OCI-LY3 (cell line): ENCODE data around the gene CYBRD1.

Experiments used
- H2AFZ ChIP-seq: fragments of 200-600, 300-600 bp; shearing (Covaris generic); 2 replicates; pipeline ENCODE4 v1.6.0; 2014; ENCODE audit warnings: antibody characterized with exemption, low read depth, low read length
- H3K27ac ChIP-seq: fragments of 200-600, 300-600 bp; sonication (generic); 2 replicates; pipeline ENCODE4 v1.5.1; 2014; ENCODE audit warnings: mild to moderate bottlenecking, low read length, moderate library complexity, mixed read lengths
- H3K27me3 ChIP-seq: fragments of 200-600, 300-600 bp; sonication (generic); 2 replicates; pipeline ENCODE4 v1.6.1; 2014; ENCODE audit warnings: low read depth, low read length, mixed read lengths
- H3K36me3 ChIP-seq: fragments of 200-600, 300-600 bp; sonication (generic); replicated peaks from 2 replicates; pipeline ENCODE3; 2014; ENCODE audit warnings: low read depth, low read length, mixed read lengths
- H3K4me1 ChIP-seq: fragments of 300-600, 200-600 bp; sonication (generic); 2 replicates; pipeline ENCODE4 v1.6.1; 2014; ENCODE audit warnings: low read length, mixed read lengths
- H3K4me2 ChIP-seq: fragments of 200-600, 300-600 bp; sonication (generic); 2 replicates; pipeline ENCODE4 v1.6.1; 2014; ENCODE audit warnings: low read length, mixed read lengths
- H3K4me3 ChIP-seq: fragments of 300-600, 200-600 bp; sonication (generic); 2 replicates; pipeline ENCODE4 v1.5.1; 2014; ENCODE audit warnings: antibody characterized with exemption, mild to moderate bottlenecking, low read length, moderate library complexity
- H3K79me2 ChIP-seq: fragments of 300-600, 200-600 bp; shearing (Covaris generic); 2 replicates; pipeline ENCODE4 v1.6.1; 2014; ENCODE audit warnings: mild to moderate bottlenecking, low read length, mixed read lengths
- H3K9ac ChIP-seq: fragments of 300-600, 200-600 bp; shearing (Covaris generic); 2 replicates; pipeline ENCODE4 v1.6.0; 2014; ENCODE audit warnings: mild to moderate bottlenecking, low read length, moderate library complexity
- H3K9me3 ChIP-seq: fragments of 200-600, 300-600 bp; shearing (Covaris generic); 2 replicates; pipeline ENCODE4 v1.6.1; 2014; ENCODE audit warnings: low read length, mixed read lengths; ENCODE audit not compliant: insufficient read depth
- H4K20me1 ChIP-seq: fragments of 200-600, 300-600 bp; sonication (generic); 2 replicates; pipeline ENCODE4 v1.6.1; 2016; ENCODE audit warnings: low read length, mixed read lengths; ENCODE audit not compliant: insufficient read depth
- CTCF ChIP-seq: fragments of 200-600, 300-600 bp; sonication (generic); IDR thresholded peaks from 2 replicates; pipeline ENCODE4 v1.5.1; 2014; ENCODE audit warnings: antibody characterized with exemption, low read length, low read depth
- EZH2phosphoT487 ChIP-seq: fragments of 200-600 bp; shearing (Covaris generic); IDR thresholded peaks from 2 replicates; pipeline ENCODE4 v1.6.1; 2018; ENCODE audit warnings: antibody characterized with exemption, mixed run types, low read depth

Gene CYBRD1

GRCh38 chr2:171485116-171485515, 37.2 kb upstream of the CYBRD1 start:
- Histone ChIP-seq H3K4me2 (no peak overlapping the region), H3K27me3 (no peaks in the 10 kb centered on the region), H3K4me1 (peaks cover 3% of the 10 kb centered on the region; the same call in 1 of the 2 replicates), H3K4me3 (no peak overlapping the region), H4K20me1 (no peaks in the 10 kb centered on the region), H3K36me3 (peaks cover 21% of the 10 kb centered on the region), H3K27ac (no peak overlapping the region), H3K9me3 (no peaks in the 10 kb centered on the region), H3K9ac (no peak overlapping the region), H2AFZ (no peak overlapping the region), H3K79me2 (no peaks in the 10 kb centered on the region)
- TF ChIP-seq EZH2phosphoT487 = no peak
- no peak for TF ChIP-seq CTCF

DNA sequence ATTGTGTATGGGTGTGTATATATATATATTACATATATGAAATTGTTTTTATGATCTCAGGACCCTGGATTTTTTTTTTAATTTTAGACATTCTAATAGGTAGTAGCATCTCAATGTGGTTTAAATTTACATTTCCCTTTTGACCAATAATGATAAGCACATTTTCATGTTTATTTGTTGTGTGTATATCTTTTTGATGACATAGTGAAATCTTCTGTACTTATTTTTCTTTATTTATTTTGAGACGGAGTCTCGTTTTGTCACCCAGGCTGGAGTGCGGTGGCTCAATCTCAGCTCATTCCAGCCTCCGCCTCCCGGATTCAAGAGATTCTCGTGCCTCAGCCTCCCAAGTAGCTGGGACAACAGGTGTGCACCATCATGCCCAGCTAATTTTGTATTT, 35.1 kb upstream of the CYBRD1 start:
- Histone ChIP-seq H3K27me3 (no peaks in the 10 kb centered on the region), H3K9me3 (no peaks in the 10 kb centered on the region), H3K4me1 (no peaks in the 10 kb centered on the region), H3K27ac (no peak overlapping the region), H3K9ac (no peak overlapping the region), H3K4me3 (no peak overlapping the region), H3K79me2 (no peaks in the 10 kb centered on the region), H3K4me2 (no peak overlapping the region), H4K20me1 (no peaks in the 10 kb centered on the region), H3K36me3 (peaks cover 9% of the 10 kb centered on the region), H2AFZ (no peak overlapping the region)
- TF ChIP-seq CTCF (no peak), EZH2phosphoT487 (no peak)

DNA sequence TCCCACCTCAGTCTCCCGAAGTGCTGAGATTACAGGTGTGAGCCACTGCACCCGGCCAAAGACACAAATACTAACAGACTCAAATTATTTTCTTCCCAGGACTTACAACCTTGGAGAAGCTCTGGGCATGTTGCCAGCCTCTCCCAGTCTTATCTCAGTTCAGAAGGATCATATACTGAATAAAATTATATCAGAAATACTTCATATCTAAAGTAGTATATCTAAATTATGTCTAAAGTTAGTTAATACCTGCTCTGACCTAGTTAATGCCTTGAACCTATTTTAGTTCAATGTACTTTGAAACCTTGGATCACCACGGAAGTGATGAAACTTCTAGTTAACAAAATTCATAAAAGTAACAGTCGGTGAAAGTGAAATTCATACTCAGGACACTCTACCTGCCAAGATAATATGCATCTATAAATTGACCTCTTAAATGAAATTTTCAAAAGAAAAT, 34.4 kb upstream of the CYBRD1 start:
- H3K9ac ChIP-seq = no peak overlapping the region
- no peak overlapping the region for H2AFZ ChIP-seq
- no peaks in the 10 kb centered on the region for H3K9me3 ChIP-seq
- peaks cover 7% of the 10 kb centered on the region for H3K36me3 ChIP-seq
- no peak overlapping the region for H3K4me2 ChIP-seq
- H4K20me1 ChIP-seq = no peaks in the 10 kb centered on the region
- no peaks in the 10 kb centered on the region for H3K79me2 ChIP-seq
- TF ChIP-seq EZH2phosphoT487 (no peak), CTCF (no peak)
- H3K27me3 ChIP-seq = no peaks in the 10 kb centered on the region
- H3K4me1 ChIP-seq = no peaks in the 10 kb centered on the region
- H3K4me3 ChIP-seq = no peak overlapping the region
- H3K27ac ChIP-seq = no peak overlapping the region

DNA sequence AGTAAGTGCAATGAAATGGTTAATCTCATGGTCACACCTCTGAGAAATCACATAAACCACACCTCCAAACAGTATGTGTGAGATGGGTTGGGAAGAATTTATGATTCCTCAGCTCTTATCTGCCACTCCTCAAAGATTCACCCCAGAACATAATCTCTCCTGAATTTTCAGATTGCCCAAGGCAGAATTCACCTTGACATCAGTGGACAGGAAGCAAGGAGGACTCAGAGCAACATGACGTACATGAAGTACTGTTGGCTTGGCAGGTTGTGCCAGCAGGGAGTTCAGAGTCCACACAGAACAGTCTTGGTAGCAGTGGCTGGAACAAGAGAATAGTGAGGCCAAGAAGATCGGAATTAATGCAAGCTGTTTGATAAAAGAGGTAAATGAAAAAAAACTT, 31.7 kb upstream of the CYBRD1 start:
- Histone ChIP-seq H4K20me1 (no peaks in the 10 kb centered on the region), H2AFZ (no peak overlapping the region), H3K79me2 (no peaks in the 10 kb centered on the region), H3K27me3 (no peaks in the 10 kb centered on the region), H3K4me1 (peaks cover 8% of the 10 kb centered on the region), H3K9me3 (no peaks in the 10 kb centered on the region), H3K4me3 (no peak overlapping the region), H3K27ac (no peak overlapping the region), H3K4me2 (no peak overlapping the region), H3K9ac (no peak overlapping the region), H3K36me3 (no peaks in the 10 kb centered on the region)
- TF ChIP-seq CTCF (no peak), EZH2phosphoT487 (no peak)
